Epithelial cell of prostate (primary cell): ENCODE results near the gene HOPX.
"Not testable (repeated sequence)": the region's sequence is repeated elsewhere in the genome, so short reads cannot be mapped to it uniquely, and the experiment has no call there.

Source experiments
- DNase-seq: peaks from one replicate; pipeline ENCODE4 v3.0.0-alpha.2; 2011; ENCODE audit warnings: low read depth, low spot score
- H3K27ac ChIP-seq: fragments of 450-650 bp; 2 replicates; pipeline ENCODE4 v1.5.1; 2017; ENCODE audit warnings: mild to moderate bottlenecking

The HOPX gene

DNA sequence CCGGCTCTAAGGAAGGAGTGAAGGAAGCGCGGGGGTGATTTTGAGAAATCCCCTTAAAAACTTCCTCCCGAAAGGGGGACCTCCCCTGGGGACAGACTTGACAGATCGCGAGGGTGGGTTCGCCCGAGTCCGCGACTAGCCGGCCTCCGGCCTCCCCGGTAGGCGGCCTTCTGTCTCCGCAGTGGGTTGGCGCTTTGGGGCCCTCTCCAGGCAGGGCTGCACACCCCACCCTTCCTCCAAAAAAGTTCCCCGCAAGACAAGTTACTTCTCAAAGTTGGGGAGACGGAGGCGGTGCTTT is 24.8 kb downstream of the HOPX start:
- H3K27ac ChIP-seq: no peak overlapping the region

DNA sequence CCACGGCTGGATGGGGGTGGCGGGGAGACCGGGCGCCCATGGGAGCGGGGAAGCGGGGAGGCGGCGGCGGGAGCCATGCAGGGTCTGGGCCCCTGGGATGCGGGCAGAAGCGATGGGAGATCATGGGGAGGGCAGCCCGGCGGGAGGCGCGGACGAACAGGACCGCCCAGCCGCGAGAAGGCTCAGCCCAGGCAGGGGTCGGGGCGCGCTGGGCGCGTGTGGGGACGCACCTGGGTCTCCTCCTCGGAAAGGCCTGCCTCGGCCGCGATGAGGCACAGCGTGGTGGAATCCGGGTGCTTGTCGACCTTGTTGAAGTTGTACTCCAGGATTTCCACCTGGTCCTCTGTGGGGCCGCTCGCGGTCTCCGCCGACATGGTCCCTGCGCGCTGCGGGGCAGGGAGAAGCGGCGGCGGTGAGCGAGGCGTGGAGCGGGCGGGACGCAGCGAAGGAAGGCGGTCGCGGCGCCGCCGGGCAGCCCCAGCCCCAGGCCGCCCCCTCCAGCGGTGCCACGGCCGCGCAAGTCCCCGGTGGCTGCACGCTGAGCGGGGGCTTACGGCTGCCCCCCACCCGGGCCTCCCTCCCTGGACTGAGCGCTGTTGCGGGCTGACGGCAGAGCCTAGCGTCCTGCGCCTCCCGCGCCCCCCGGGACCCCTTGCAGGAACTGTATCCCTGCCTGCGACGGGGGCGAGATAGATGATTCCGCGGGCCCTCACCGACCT is 25.3 kb downstream of the HOPX start:
- DNase-seq: no peak
- H3K27ac ChIP-seq: no peak overlapping the region

More for the DNA sequence above, 24.8 kb downstream of the HOPX start:
- no peak for DNase-seq

DNA sequence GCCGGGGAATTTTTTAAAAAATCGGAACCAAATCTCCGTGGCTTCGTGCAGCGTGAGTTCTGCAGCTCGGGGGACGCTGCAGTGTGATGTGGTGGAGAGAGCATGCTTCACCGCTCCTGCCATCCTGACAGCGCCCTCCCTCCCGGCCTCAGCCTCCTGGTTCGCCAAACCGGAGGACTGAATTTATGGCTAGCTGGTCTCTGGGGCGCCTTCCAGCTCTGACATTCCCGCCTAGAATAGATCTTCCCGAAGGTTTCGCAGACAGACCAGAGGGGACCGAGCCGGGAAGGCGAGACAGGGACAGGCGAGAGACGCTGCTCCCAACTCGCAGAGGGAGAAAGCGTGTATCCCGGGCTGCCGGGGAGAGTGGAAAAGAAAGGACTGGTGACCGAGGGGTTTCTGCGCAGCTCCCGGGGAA is 25.9 kb downstream of the HOPX start:
- H3K27ac ChIP-seq: no peak overlapping the region
- DNase-seq: no peak

DNA sequence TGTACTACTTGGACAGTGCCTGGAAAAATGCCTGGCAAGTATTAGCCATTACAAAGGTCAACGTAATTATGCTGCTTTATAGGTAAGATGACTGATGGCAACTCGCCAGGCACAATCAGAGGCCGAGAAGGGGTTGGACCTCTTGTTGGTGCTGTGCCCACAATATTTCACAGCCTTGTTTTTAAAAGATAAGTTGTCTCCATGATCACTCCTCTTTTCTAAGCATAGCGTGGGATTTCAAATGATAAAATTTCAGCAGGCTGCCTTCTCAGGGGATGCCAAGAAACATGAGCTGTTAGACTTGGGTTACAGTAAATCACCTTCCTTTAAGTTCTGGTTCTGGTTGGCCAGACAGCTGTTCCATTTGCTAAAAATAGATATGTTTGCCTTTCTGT is 26.9 kb downstream of the HOPX start:
- no peak overlapping the region for H3K27ac ChIP-seq
- no peak for DNase-seq

DNA sequence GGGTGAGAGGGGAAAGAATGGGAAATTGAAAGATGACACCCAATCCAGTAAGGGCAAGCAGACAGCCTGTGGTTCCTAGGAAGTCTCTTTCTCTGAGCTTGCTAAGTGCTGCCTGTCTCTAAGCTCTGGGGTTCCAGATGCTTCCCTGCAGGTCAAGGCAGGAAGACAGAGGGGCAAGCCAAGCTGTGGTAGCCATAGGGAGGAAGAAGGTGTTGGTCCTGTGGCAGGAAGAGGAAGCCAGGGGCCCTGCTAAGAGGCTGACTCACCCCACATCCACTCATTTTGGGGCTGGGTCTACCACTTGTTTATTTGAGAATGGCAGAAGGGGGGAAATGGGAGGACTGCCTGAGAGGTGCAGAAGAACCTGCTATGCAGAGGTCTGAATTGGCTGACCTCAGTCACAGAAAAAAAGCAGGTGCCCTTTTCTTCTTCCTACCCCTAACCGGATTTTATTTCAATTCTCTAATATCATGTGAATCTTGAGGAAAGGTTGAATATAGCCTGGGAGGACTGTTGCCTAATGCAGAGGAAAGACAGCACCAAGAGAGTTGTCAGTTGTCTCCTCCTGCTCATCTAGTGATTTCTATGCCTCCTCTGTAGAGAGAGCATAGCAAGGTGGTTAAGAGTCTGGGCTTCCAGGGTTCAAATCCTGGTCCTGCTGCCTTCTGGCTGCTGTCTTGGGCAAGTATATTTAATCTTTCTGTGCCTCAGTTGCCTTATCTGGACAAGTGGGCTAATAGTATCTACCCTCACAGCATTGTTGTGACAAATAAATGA is 27.4 kb downstream of the HOPX start:
- no peak for DNase-seq
- H3K27ac ChIP-seq: no peak overlapping the region

DNA sequence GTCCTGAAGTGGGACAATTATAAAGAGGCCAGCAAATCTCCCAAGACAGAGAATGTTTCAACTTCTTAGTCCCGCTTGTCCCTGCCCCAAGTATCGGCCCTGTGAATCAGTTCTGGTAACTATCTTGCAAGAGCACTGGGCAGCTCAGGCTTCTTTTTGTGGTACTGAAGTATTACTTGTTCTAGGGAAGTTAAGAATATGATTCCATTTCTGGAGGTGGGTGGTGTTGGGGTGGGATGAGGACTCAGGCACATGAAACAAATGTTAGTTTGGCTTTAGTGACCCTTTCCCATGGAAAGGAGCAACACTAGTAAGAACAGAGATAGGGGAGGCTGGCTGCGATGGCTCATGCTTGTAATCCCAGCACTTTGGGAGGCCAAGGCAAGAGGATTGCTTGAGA is 28.9 kb downstream of the HOPX start:
- no peak for DNase-seq
- no peak overlapping the region for H3K27ac ChIP-seq

DNA sequence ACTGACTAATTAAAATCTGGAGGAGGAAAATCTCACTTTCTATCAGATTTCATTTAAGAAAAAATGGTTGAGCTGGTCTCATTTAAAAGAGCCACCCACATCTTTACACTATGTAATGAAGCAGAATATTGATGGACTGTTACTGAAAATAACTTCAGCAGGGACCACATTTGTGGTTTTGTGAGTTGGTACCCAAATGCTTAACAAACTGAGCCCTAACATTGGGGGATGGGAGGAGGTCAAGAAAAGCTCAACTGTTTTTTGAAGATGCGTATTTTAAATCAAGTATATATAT is 30.1 kb downstream of the HOPX start:
- DNase-seq: no peak

DNA sequence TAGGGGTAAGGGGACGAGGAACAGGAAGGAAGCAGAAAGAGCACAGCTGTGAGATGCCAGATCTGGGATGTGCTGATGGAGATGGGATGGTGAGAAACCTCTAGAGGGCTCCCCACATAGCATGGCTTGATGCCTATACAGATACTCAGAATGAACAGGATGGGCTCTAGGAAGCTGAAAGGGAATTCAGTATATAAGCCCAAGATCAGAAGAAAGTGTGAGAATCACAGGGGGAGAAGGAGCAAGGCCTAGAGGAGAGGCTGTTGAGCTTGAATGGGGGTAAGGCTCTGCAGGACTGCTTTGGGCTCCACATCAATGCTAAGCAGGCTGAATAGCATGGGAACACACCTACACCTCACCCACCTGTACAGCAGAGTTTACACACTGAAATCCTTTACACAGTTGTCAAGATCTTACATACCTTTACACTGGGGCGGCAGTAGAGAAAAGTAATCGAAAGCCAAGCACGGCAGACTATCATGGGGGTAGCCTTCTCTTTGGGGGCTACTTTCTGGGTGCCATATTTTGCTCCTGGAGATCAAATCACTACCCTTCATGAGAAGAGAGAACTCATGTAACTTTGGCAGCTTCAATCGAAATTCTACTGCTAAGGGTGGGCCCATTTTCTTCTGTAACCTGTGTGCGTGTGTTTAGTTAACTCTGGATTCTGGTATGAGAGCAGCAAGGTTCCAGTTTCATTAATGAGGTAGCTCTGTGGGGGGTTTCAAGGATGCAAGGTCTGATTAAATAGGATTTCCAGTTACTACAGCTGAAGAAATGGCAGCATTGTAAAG is 30.6 kb downstream of the HOPX start:
- no peak overlapping the region for H3K27ac ChIP-seq
- no peak for DNase-seq

More for the DNA sequence above, 30.1 kb downstream of the HOPX start:
- H3K27ac ChIP-seq: no peak overlapping the region

DNA sequence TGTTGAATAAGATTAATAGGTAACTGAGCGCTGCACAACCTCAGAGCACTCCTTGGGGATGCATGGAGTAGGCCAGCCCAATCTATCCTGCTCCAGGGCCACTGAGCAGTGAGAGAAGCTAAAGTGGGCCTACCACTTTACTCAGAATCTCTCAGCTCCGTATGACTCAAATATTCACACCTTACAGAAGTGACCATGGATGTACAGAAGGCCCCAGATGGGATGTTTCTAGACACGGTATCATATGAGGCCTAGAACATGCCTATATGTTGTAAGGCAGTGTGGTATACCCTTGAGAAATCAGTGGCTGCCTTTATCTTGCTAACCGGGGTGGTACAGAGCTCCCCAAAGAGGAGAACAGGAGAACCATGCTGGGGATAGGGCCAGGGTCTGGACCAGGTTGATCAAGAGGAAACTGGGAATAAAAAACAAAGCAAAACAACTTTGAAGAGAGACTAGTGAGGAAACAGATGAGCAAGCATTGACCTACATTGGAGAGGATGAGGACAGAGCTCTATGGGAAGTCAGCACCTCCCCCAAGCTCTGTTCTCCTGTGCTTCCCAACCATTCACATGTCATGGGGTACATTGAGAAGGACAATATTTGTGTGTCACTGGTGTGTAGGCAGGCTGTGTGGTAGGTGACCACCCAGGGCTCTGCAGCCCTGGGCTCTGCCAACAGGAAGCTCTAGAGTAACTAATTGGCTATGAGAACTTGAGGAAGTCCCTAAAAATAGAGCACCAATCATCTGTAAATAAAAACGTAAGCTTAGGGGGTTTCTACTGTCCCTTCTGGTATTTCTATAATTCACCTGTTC is 31.4 kb downstream of the HOPX start:
- no peak overlapping the region for H3K27ac ChIP-seq
- no peak for DNase-seq

DNA sequence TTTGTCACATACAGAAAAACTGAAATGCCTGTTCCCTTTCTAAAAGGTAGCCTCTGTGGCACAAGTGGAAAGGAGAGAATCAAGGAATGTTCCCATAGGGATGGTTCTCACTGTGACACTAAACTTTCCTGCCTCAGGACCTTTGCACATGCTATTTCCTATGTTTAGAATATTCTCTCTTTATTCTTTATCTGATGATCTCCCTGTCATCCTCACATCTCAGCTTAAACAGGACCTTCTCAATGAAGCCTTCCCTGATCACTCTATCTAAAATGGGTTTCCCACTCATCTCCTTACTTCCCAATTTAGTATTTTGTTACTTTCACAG is 32.3 kb downstream of the HOPX start:
- no peak for DNase-seq
- H3K27ac ChIP-seq: no peak overlapping the region

DNA sequence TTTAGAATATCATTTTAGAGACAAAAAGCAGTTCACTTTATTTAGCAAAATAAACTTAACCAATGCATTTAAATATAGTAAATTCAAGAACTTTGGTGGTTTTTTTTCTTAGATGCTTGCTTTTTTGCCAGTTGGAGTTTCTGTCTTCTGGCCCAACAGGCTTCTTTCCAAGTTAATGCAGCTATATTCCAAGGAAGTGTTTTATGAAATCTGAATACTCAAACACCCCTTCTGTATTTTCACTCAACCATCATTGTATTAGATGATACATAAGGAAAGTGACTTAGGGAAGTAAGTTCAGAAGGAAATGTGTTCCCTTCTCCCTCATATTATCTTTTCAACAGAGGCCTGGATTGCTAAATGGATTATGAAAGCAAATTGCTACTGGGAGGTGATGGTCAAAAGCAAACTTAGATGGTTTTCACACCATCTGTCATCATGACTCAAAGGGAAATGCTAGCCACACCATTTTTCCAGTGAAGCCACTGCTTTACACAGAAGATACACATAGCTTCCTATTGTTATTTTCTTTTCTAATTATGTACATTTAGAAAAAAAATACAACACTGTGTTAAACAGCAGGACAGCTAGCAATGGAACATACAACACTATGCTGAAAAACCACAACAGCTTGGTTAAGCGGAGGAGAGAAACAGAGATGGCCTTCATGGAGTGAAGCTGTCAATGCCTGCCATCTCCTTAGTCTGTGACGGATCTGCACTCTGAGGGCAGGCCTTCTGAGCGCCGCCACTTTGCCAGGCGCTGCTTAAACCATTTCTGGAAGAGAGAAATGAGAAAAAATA is 32.9 kb downstream of the HOPX start:
- no peak for DNase-seq
- peak overlapping the region; percentile 11 for H3K27ac ChIP-seq

DNA sequence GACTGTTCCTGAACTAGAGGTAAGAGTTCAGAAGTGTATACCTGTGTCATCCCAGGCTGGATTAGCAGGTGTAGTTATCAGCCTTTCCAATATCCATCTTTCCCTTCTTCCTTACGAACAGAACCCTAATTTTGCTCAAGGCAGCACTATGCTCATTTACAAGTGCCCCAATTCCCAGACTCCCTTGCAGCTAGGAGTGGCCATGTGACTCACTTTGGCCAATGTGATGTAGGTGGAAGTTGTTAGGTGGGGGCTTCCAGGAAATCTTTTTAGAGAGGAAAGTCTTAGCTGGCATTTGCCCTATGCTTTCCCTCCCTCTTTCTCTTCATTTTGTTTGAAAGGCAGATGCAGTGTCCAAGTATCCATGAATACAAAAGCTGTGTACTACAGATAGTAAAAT is 34.8 kb downstream of the HOPX start:
- no peak overlapping the region for H3K27ac ChIP-seq
- DNase-seq: no peak

DNA sequence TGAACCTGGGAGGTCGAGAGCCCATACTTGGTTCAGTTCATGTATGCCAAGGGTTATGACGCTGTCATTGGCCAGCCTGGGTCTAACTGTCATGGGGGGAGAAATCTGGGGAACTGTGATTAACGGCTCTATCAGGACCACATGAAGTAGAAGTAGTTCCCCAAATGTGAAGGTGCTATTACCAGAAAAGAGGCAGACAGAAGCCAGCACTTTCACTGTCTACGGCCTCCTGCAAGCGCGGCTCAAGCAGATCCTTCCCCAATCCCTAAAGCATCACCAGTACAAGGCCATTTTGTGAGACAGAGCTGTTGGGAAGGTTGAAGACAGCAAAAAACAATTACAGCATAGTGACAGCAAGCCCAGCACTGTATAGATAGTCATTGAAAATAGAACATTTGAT is 37.5 kb downstream of the HOPX start:
- H3K27ac ChIP-seq: no peak overlapping the region
- no peak for DNase-seq

DNA sequence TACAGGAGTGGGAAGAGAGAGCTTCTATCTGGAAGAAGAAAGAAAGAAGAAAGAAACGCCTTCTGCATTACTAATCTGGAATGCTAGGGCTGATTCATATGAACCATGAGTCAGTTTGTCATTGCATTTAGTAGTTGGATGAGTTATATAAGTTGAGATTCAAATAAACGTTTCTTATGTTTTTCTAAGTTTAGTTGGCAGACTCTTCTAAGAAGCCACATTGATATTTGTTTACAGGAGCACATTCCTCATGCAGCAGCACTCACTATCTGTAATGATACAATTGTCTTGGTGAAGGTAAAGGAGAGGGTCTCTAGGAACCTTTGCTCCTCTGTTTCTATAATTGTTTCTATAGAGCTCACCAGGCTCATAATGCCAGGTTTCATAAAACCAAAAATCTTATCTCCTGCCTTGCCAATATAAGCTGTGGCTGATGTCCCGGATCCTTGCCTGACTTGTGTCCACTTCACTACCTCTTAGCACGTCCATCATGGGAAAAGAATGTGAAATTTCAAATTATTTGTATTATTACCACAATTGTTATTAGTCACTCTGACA is 39.5 kb downstream of the HOPX start:
- peak overlapping the region; percentile 94 for H3K27ac ChIP-seq
- DNase-seq: peak; percentile 72

DNA sequence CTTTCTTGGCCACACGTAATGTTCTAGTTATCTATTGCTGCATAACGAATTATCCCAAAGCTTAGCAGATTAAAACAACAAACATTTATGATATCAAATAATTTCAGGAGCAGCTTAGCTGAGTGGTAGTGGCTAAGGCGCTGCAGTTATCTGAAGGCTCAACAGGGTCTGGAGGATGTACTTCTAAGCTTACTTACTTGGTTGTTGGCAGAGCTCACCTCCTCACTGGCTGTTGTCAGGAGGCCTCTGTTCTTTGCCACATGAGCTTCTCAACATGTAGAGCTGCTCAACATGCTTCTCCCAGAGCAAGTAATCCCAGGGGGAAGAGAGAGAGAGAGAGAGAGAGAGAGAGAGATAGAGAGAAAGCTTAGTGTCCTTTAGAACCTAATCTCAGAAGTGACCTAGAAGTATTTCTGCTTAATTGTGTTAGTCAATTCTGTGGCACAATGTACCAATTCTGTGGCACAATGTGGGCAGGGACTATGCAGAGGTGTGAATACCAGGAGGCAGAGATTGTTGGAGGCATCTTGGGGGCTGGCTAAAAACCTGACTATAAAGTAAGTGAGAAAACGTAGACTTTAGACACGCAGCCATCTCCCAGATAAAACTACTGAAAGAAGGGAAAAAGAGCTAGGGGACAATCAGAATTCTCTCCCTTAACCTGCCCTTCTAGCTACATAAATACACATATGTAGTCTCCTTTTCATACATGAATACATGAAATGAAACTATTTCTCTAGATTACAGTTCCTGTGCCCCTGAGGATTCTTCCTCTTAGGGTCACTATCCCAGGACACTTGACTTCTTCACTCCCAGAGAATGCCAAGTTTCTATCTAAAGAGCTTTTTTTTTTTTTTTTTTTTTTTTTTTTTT is 40.2 kb downstream of the HOPX start:
- H3K27ac ChIP-seq: peak overlapping the region; percentile 94
- no peak for DNase-seq

DNA sequence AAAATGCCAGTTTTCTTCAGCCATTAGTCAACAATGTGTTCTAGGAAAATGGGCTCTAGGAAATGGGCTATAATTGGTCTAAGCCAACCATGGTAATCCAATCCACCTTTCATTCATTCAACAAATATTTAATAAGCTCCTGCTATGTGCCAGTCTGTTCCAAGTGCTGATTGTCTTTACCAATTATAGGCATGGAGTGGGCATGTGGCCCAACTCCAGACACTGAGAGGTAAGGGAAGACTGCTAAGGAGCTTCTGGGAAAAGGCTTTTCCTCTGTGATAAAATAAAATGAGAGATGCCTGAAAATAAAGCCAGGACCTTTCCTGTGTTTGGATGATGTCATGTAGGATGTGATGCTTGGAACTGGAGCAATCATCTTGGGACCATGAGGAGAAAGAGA is 43.3 kb downstream of the HOPX start:
- peak overlapping the region; percentile 70 for H3K27ac ChIP-seq
- DNase-seq: no peak

DNA sequence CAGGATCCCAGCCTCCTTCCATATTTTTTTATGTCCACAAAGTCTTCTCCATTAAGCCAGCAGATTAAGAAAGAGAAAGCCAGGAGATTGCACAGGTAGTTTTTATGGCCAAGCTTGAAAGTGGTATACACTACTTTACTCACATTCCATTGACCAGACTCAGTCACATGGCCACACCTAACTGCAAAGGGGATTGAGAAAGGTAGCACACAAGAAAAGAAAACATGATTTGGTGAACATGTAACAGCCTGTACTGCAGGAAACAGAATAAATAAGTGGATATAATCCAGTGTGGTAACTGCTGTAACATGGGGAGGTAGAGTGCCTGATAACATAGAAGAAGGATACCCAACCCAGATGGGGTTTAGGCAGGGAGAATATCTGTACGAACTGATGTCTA is 43.9 kb downstream of the HOPX start:
- peak; percentile 83 for DNase-seq
- peak overlapping the region; percentile 70 for H3K27ac ChIP-seq

DNA sequence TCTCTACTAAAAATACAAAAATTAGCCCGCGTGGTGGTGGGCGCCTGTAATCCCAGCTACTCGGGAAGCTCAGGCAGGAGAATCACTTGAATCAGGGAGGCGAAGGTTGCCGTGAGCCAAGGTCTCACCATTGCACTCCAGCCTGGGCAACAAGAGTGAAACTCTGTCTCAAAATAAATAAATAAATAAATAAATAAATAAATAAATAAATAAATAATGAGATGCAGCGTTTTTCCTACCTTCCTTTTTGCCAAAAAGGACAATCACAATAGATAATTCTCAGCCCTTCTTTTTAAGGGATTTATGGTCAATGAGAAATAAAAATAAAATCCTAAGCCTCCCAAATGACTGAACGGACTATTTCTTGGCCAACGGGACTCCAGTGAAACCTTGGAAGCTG is 46.1 kb downstream of the HOPX start:
- not testable (repeated sequence) for DNase-seq, H3K27ac ChIP-seq

DNA sequence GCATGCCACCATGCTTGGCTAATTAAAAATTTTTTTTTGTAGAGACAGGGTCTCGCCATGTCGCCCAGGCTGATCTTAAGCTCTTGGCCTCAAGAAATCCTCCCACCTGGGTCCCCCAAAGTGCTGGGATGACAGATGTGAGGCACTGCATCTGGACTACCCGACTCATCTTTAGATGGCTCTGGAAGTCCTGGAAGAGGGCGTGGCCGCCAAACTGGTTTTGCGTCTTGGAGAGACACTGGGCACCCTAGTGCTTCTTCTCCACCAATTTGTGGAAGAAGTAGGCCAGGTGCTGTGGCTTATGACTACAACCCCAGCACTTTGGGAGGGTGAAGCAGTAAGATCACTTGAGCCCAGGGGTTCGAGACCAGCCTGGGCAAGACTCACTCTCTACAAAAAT is 47.6 kb downstream of the HOPX start:
- DNase-seq: no peak
- no peak overlapping the region for H3K27ac ChIP-seq
